Gastrocnemius medialis (tissue), 4 donors: ENCODE measurements around the gene RNU6-8. TPM values are rescaled to one million over a fixed set of nuclear protein-coding genes. Genes with fewer than 3 reads are reported as not detected.

ENCODE experiments used
- ATAC-seq, 2 donors: fragments of 150-250 bp; one replicate each; pipeline ENCODE4 v1.9.1; 2016
- DNase-seq, 2 donors: peaks; one replicate each; pipeline ENCODE4 v3.0.0-alpha.2; 2019
- H3K27ac ChIP-seq, 4 donors: fragments of 200-600 bp; sonication (generic); 1 replicate in 1 of 4; 2 replicates in 3 of 4; pipeline ENCODE4 v1.5.1; 2016 to 2018; ENCODE audit warnings: mild to moderate bottlenecking in 2 of 4, moderate library complexity in 1 of 4
- H3K27me3 ChIP-seq, 3 donors: fragments of 200-600 bp; sonication (generic) in 2 of 3; 1 replicate in 1 of 3; 2 replicates in 2 of 3; pipeline versions ENCODE4 v1.5.1 to v1.6.0; 2016 to 2019; ENCODE audit warnings: mild to moderate bottlenecking in 1 of 3, moderate library complexity in 1 of 3
- H3K36me3 ChIP-seq, 2 donors: fragments of 200-600 bp; sonication (generic) in 1 of 2; one replicate each; pipeline ENCODE4 v1.5.1; 2017 to 2018
- H3K4me1 ChIP-seq, 2 donors: fragments of 200-600 bp; sonication (generic) in 1 of 2; one replicate each; pipeline ENCODE4 v1.5.1; 2016 to 2017; ENCODE audit warnings: mild to moderate bottlenecking in 2 of 2
- H3K4me3 ChIP-seq, 4 donors: fragments of 200-600 bp; sonication (generic) in 3 of 4; 1 replicate in 1 of 4; 2 replicates in 3 of 4; pipeline ENCODE4 v1.5.1; 2016 to 2019; ENCODE audit warnings: mild to moderate bottlenecking in 2 of 4
- H3K9me3 ChIP-seq, 3 donors: fragments of 200-600 bp; sonication (generic) in 2 of 3; 1 replicate in 1 of 3; 2 replicates in 2 of 3; pipeline ENCODE4 v1.5.1; 2016 to 2019
- CTCF ChIP-seq, 5 experiments: fragments of 450-650 bp in 3 of 5; fragments of 200-600 bp in 2 of 5; sonication (generic) in 2 of 5; IDR thresholded peaks in 4 of 5; conservative IDR thresholded peaks in 1 of 5; 1 replicate in 4 of 5; 2 replicates in 1 of 5; pipeline ENCODE4 v1.5.1; 2016 to 2019; ENCODE audit warnings: antibody characterized with exemption in 5 of 5, mild to moderate bottlenecking in 3 of 5, moderate library complexity in 3 of 5
- POLR2A ChIP-seq, 2 donors: fragments of 450-650 bp; IDR thresholded peaks; one replicate each; pipeline ENCODE4 v1.6.1; 2017; ENCODE audit warnings: antibody characterized with exemption in 2 of 2, mild to moderate bottlenecking in 2 of 2, moderate library complexity in 2 of 2
- in situ Hi-C, 4 donors: fragments of 200-750 bp; cut with MboI; loops; one replicate each; pipeline versions ENCODE4 v1.15.0 to v1.8.0; 2017; ENCODE audit warnings: low sequenced_read_pairs in 4 of 4
- intact Hi-C: fragments of 100-400 bp; cut with DNase I; formaldehyde crosslinking; loops from one replicate; pipeline ENCODE4 v1.15.1; 2023; ENCODE audit warnings: low total_unique reads
- total RNA-seq, 4 donors: library from RNA; depleted of rRNA; stranded (reverse); fragments of >200 nt; gene quantifications; one replicate each; pipeline versions ENCODE4 v1.1.0 to v1.2.3, GENCODE V29; 2016

RNU6-8 gene
- total RNA-seq, 4 donors from 2014 or later: not detected

GRCh38 chr14:32232481-32232880 is 29.4 kb upstream of the RNU6-8 start:
- ATAC-seq (no peak), DNase-seq (no peak)
- Histone ChIP-seq H3K27me3 (no peaks in the 10 kb centered on the region), H3K36me3 (no peaks in the 10 kb centered on the region), H3K4me3 (no peak overlapping the region), H3K4me1 (peaks cover 0 to 14% of the 10 kb centered on the region in 2 donors), H3K9me3 (no peaks in the 10 kb centered on the region), H3K27ac (no peak overlapping the region)
- intact Hi-C loops (no loop called here), in situ Hi-C loops (no loop called here)
- TF ChIP-seq POLR2A (IDR thresholded peaks at IDR 0.05): no peak
- no peak for TF ChIP-seq CTCF (IDR thresholded peaks at IDR 0.05 in 4 of 5, conservative IDR thresholded peaks at IDR 0.05 in 1 of 5)

- Histone ChIP-seq H3K4me3 (no peak overlapping the region), H3K27me3 (no peaks in the 10 kb centered on the region), H3K4me1 (peaks cover 0 to 24% of the 10 kb centered on the region in 2 donors), H3K36me3 (no peaks in the 10 kb centered on the region), H3K9me3 (no peaks in the 10 kb centered on the region), H3K27ac (peak overlapping the region in 1 of 4 donors; percentile 15)
- in situ Hi-C loops (no loop called here), intact Hi-C loops (no loop called here)
- no peak for ATAC-seq
- TF ChIP-seq CTCF (IDR thresholded peaks at IDR 0.05 in 4 of 5, conservative IDR thresholded peaks at IDR 0.05 in 1 of 5): no peak
- TF ChIP-seq POLR2A (IDR thresholded peaks at IDR 0.05): no peak
- no peak for DNase-seq
These were observed 27.7 kb upstream of the RNU6-8 start for GRCh38 chr14:32230695-32231280.

- Histone ChIP-seq H3K9me3 (no peaks in the 10 kb centered on the region), H3K4me1 (peaks cover 0 to 27% of the 10 kb centered on the region in 2 donors), H3K27ac (no peak overlapping the region), H3K27me3 (no peaks in the 10 kb centered on the region), H3K4me3 (no peak overlapping the region), H3K36me3 (no peaks in the 10 kb centered on the region)
- in situ Hi-C loops (no loop called here), intact Hi-C loops (no loop called here)
- TF ChIP-seq CTCF (IDR thresholded peaks at IDR 0.05 in 4 of 5, conservative IDR thresholded peaks at IDR 0.05 in 1 of 5): no peak
- no peak for TF ChIP-seq POLR2A (IDR thresholded peaks at IDR 0.05)
- peak in 1 of 2 donors; percentile 35 for ATAC-seq
- DNase-seq: no peak
These were observed 27.1 kb upstream of the RNU6-8 start for GRCh38 chr14:32230181-32230580.

- TF ChIP-seq CTCF (IDR thresholded peaks at IDR 0.05 in 4 of 5, conservative IDR thresholded peaks at IDR 0.05 in 1 of 5) (no peak), POLR2A (IDR thresholded peaks at IDR 0.05) (no peak)
- ATAC-seq (no peak), DNase-seq (no peak)
- intact Hi-C loops (no loop called here), in situ Hi-C loops (no loop called here)
- H3K27ac ChIP-seq: peak overlapping the region; percentile 51 to 70 (median 58)
- peaks cover 3 to 32% of the 10 kb centered on the region in 2 donors for H3K4me1 ChIP-seq
- no peaks in the 10 kb centered on the region for H3K36me3 ChIP-seq
- H3K9me3 ChIP-seq: no peaks in the 10 kb centered on the region
- H3K27me3 ChIP-seq: no peaks in the 10 kb centered on the region
- no peak overlapping the region for H3K4me3 ChIP-seq
These were observed 23.0 kb upstream of the RNU6-8 start for GRCh38 chr14:32226056-32226455.
